Smooth muscle cell of the umbilical artery (primary cell): Measurements from ENCODE around the gene TRIM13. TPM values are rescaled to one million over a fixed set of nuclear protein-coding genes. Genes with fewer than 3 reads are reported as not detected.

Experiments
- total RNA-seq: library from RNA; depleted of rRNA; stranded (reverse); fragments of >200 nt; gene quantifications from 2 replicates; pipeline ENCODE4 v1.2.3, GENCODE V29; 2014

Gene TRIM13
- 19.6 and 29.4 TPM in 2 replicates for total RNA-seq

DNA sequence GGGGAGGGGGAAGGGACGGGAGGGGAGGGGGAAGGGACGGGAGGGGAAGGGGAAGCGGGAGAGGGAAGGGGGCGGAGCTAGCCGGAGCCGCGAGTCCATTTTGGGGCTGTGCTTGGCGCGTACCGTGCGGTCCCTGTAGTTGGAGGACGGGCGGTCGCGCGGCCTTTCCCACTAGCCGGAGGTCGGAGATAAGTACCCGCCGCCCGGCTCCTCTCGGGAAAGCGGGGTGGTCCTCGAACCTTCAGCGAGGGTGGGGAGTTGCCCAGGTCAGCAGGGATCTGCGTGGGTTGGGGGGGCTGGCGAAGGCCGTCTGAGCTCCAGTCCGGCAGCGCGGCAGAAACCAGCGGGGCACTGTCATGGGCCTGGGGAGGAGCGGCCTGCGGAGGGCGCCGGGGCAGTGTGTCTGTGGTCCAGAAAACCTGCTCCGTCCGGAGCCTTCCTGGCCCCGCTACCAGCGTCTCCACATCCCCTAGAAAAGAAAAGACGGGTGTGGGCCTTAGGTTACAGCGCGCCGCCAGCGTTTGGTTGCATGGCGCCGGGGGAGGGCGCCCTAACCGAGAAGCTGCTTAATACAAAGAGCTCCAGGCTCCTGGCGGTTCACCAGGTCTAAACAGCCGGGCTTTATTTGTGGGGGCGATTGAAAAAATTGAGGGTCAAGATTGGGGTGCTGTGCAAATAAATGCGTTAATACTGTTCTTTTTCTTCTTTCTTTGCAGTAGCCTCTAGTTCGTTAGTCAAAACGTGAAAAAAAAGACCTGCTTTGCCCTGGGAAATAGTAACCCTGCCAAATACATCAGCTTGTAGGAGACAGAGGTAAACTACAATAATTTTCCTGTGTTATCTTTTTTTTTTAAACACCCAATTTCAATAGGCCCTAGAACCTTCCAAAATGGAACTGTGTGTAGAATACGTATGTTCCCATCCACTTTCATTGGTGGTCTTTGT, at the start of gene TRIM13:
Gene TRIM13 (plus strand): TSS at position 92 of the 945 bp plus-strand sequence. CDS start 14,899 bp downstream, outside the sequence.

GRCh38 chr13:50015258-50015657, 18.4 kb downstream of the TRIM13 start, which contains the start of gene KCNRG:
Gene KCNRG (plus strand): TSS chr13:50015444. CDS start chr13:50015494, 50 bp downstream.

Other genes with a start within 250 kb of the TRIM13 start
- 42.5 and 64.2 TPM in 2 replicates for gene KPNA3, start 204.4 kb upstream of the TRIM13 start, total RNA-seq
- gene SPRYD7, start 60.7 kb upstream of the TRIM13 start, total RNA-seq: 8.3 and 10.9 TPM in 2 replicates
- 5.2 and 7.4 TPM in 2 replicates for gene KCNRG, start 18.4 kb downstream of the TRIM13 start, total RNA-seq